ENCODE measurements around the gene NECAP2. TPM values are rescaled to one million over a fixed set of nuclear protein-coding genes. Genes with fewer than 3 reads are reported as not detected.
"Not testable (repeated sequence)": the region's sequence is repeated elsewhere in the genome, so short reads cannot be mapped to it uniquely, and the experiment has no call there.

Gene NECAP2
- total and polyA plus RNA-seq, 4 donors: 21.8 to 41.8 (median 26.2) TPM

DNA sequence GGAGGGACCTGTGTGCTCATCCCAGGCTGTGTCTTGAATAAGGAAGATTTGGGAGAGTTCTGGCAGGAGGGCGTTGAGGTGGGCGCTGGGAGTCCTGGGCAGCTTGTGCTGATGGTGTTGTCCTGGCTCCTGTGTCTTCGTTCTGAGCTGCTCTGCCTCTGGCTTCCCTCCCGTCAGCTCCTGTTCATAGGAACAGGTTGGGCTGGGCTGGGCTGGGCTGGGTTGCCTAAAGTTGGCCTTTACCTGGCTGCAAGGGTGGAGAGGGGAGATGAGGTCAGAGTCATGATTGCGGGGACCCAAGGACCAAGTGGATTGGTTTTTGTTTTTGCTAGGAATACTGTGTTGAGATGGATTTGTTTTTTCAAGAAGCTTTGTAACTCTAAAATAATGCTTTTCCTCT, 9.1 kb downstream of the NECAP2 start:
- Histone ChIP-seq H3K9ac (ENCODE audit: low read depth in 1 of 2, low read length in 2 of 2) (no peak overlapping the region), H3K27me3 (ENCODE audit: control insufficient read depth in 4 of 4, insufficient read depth in 4 of 4, low read length in 3 of 4) (no peaks in the 10 kb centered on the region), H3K27ac (ENCODE audit: low read depth in 1 of 2, low read length in 2 of 2) (no peak overlapping the region), H3K4me3 (ENCODE audit: low read depth in 1 of 3, low read length in 3 of 3) (no peak overlapping the region), H3K36me3 (ENCODE audit: control insufficient read depth in 4 of 4, insufficient read depth in 3 of 4, low read depth in 1 of 4, low read length in 3 of 4) (peaks cover 15 to 66% (median 40%) of the 10 kb centered on the region in 4 donors), H3K4me1 (ENCODE audit: control insufficient read depth in 4 of 4, insufficient read depth in 4 of 4, low read length in 3 of 4) (no peaks in the 10 kb centered on the region), H3K9me3 (ENCODE audit: control insufficient read depth in 4 of 4, low read length in 3 of 4) (no peaks in the 10 kb centered on the region)
- no peak for DNase-seq (ENCODE audit: low spot score)
- TF ChIP-seq GABPA (IDR thresholded peaks at IDR 0.05 in 1 of 2, conservative IDR thresholded peaks at IDR 0.05 in 1 of 2) (no peak), RAD21 (IDR thresholded peaks at IDR 0.05) (no peak), HNF4G (IDR thresholded peaks at IDR 0.05) (no peak), NR2F2 (IDR thresholded peaks at IDR 0.05) (no peak), SP1 (IDR thresholded peaks at IDR 0.05) (no peak), YY1 (IDR thresholded peaks at IDR 0.05) (no peak), TAF1 (conservative IDR thresholded peaks at IDR 0.05) (no peak), FOXA2 (IDR thresholded peaks at IDR 0.05) (no peak), RXRA (IDR thresholded peaks at IDR 0.05) (no peak), FOXA1 (IDR thresholded peaks at IDR 0.05) (no peak)
- TF ChIP-seq, protein P1, sequence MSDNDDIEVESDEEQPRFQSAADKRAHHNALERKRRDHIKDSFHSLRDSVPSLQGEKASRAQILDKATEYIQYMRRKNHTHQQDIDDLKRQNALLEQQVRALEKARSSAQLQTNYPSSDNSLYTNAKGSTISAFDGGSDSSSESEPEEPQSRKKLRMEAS (IDR thresholded peaks at IDR 0.05): no peak
- TF ChIP-seq, protein P2, sequence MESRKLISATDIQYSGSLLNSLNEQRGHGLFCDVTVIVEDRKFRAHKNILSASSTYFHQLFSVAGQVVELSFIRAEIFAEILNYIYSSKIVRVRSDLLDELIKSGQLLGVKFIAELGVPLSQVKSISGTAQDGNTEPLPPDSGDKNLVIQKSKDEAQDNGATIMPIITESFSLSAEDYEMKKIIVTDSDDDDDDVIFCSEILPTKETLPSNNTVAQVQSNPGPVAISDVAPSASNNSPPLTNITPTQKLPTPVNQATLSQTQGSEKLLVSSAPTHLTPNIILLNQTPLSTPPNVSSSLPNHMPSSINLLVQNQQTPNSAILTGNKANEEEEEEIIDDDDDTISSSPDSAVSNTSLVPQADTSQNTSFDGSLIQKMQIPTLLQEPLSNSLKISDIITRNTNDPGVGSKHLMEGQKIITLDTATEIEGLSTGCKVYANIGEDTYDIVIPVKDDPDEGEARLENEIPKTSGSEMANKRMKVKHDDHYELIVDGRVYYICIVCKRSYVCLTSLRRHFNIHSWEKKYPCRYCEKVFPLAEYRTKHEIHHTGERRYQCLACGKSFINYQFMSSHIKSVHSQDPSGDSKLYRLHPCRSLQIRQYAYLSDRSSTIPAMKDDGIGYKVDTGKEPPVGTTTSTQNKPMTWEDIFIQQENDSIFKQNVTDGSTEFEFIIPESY (IDR thresholded peaks at IDR 0.05): no peak
- TF ChIP-seq, protein P3, sequence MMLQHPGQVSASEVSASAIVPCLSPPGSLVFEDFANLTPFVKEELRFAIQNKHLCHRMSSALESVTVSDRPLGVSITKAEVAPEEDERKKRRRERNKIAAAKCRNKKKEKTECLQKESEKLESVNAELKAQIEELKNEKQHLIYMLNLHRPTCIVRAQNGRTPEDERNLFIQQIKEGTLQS (IDR thresholded peaks at IDR 0.05): no peak
- WGBS: 97% methylated on average over 5 of the region's 5 CpGs

DNA sequence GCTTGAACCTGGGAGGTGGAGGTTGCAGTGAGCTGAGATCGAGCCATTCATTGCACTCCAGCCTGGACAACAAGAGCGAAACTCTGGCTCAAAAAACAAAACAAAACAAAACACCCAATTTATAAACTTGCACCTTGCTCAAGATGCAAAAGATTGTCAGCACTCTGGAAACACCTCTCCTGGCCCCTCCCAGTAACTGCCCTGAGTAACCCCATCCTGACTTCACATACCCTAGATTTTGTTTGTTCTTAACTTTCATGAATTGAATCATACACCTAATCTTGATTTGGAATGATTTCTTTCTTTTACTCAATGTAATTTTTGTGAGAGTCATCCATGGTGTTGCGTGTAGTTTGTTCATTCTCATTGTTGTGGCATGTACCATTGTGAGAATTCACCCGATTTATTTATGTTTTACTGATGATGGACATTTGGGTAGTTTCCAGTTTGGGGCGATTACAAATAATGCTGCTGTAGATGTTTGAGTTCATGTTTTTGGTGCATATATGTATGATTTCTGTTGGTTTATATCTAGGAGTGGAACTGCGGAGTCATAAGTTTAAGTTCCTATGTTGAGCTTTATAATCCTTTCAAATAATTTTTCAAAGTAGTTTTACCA, 10.4 kb downstream of the NECAP2 start:
- Histone ChIP-seq H3K9me3 (ENCODE audit: control insufficient read depth in 4 of 4, low read length in 3 of 4) (no peaks in the 10 kb centered on the region), H3K27me3 (ENCODE audit: control insufficient read depth in 4 of 4, insufficient read depth in 4 of 4, low read length in 3 of 4) (no peaks in the 10 kb centered on the region), H3K9ac (ENCODE audit: low read depth in 1 of 2, low read length in 2 of 2) (no peak overlapping the region), H3K27ac (ENCODE audit: low read depth in 1 of 2, low read length in 2 of 2) (no peak overlapping the region), H3K4me1 (ENCODE audit: control insufficient read depth in 4 of 4, insufficient read depth in 4 of 4, low read length in 3 of 4) (no peaks in the 10 kb centered on the region), H3K4me3 (ENCODE audit: low read depth in 1 of 3, low read length in 3 of 3) (no peak overlapping the region), H3K36me3 (ENCODE audit: control insufficient read depth in 4 of 4, insufficient read depth in 3 of 4, low read depth in 1 of 4, low read length in 3 of 4) (peaks cover 17 to 71% (median 41%) of the 10 kb centered on the region in 4 donors)
- DNase-seq (ENCODE audit: low spot score): no peak
- TF ChIP-seq RAD21 (IDR thresholded peaks at IDR 0.05): no peak
- TF ChIP-seq, protein P3 (IDR thresholded peaks at IDR 0.05): no peak
- no peak for TF ChIP-seq SP1 (IDR thresholded peaks at IDR 0.05)
- 89% methylated on average over 6 of the region's 6 CpGs for WGBS

DNA sequence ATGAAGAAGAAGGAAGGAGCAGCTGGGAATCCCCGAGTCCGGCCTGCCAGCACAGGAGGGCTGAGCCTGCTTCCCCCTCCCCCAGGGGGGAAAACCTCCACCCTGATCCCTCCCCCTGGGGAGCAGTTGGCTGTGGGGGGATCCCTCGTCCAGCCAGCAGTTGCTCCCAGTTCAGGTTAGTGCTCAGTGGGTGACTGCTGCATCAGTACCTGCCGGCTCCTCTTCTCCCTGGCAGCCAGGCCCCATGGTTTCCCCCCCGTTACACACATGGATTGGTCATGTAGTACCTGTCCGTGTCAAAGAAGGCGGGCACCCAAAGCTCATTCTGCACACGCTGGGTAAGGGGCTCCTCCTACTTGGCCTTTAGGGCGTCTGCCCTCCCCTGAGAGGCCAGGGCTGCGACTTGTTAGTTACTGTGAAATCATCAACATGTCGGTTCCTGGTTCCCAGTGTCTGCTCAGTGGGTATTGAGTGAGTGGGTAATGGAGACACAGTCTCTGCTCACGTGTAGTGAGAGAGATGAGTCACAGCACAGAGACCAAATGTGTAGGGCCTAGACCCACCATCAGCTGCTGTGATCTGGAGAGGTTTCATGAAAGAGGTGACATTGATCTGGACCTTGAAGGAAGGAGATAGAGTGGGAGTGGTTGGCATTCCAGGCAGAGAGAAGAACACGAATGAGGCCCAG, 11.5 kb downstream of the NECAP2 start:
- DNase-seq (ENCODE audit: low spot score): no peak
- Histone ChIP-seq H3K27me3 (ENCODE audit: control insufficient read depth in 4 of 4, insufficient read depth in 4 of 4, low read length in 3 of 4) (no peaks in the 10 kb centered on the region), H3K4me1 (ENCODE audit: control insufficient read depth in 4 of 4, insufficient read depth in 4 of 4, low read length in 3 of 4) (no peaks in the 10 kb centered on the region), H3K9me3 (ENCODE audit: control insufficient read depth in 4 of 4, low read length in 3 of 4) (no peaks in the 10 kb centered on the region), H3K27ac (ENCODE audit: low read depth in 1 of 2, low read length in 2 of 2) (no peak overlapping the region), H3K9ac (ENCODE audit: low read depth in 1 of 2, low read length in 2 of 2) (no peak overlapping the region), H3K36me3 (ENCODE audit: control insufficient read depth in 4 of 4, insufficient read depth in 3 of 4, low read depth in 1 of 4, low read length in 3 of 4) (peaks cover 14 to 79% (median 40%) of the 10 kb centered on the region in 4 donors), H3K4me3 (ENCODE audit: low read depth in 1 of 3, low read length in 3 of 3) (no peak overlapping the region)
- TF ChIP-seq HNF4A (conservative IDR thresholded peaks at IDR 0.05): no peak
- WGBS: 88% methylated on average over 13 of the region's 13 CpGs

DNA sequence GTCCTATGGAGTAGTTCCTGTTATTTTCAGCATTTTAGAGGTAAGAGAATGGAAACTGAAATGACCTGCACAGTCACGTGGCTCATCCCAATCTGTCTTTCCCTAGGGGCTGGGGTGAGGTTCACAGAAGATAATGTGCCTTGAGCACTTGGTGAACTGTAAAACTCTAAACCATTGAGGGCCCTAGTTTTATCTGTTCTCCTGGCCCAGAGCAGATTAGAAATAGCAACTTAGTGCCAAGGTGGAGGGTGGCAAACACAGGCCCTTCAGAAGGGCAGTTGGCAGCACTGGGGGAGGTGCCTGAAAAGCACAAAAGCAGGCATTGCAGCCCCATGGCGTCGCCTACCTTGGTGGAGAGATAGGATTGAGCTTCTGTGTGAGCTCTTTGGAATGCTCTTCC, 14.4 kb downstream of the NECAP2 start:
- DNase-seq (ENCODE audit: low spot score); H3K27me3 ChIP-seq (ENCODE audit: control insufficient read depth in 4 of 4, insufficient read depth in 4 of 4, low read length in 3 of 4); H3K27ac ChIP-seq (ENCODE audit: low read depth in 1 of 2, low read length in 2 of 2); H3K9ac ChIP-seq (ENCODE audit: low read depth in 1 of 2, low read length in 2 of 2); H3K9me3 ChIP-seq (ENCODE audit: control insufficient read depth in 4 of 4, low read length in 3 of 4); H3K4me3 ChIP-seq (ENCODE audit: low read depth in 1 of 3, low read length in 3 of 3); H3K4me1 ChIP-seq (ENCODE audit: control insufficient read depth in 4 of 4, insufficient read depth in 4 of 4, low read length in 3 of 4): not testable (repeated sequence)
- H3K36me3 ChIP-seq (ENCODE audit: control insufficient read depth in 4 of 4, insufficient read depth in 3 of 4, low read depth in 1 of 4, low read length in 3 of 4): peaks cover 10 to 65% (median 38%) of the 10 kb centered on the region in 4 donors
- WGBS: 95% methylated on average over 3 of the region's 3 CpGs

DNA sequence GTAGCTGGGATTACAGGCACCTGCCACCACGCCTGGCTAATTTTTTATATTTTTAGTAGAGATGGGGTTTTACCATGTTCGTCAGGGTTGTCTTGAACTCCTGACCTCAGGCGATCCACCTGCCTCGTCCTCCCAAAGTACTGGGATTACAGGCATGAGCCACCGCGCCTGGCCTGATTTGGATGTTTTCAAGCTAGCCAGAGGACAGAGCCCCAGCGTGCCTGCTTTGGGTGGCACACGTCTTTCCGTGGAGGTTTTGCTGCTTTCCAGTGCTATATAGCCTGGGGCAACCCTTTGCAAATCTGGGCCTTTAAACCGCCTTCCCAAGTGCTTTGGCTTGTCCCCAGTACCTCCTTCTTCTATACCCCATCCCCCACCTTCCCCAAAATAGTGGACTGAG, 15.6 kb downstream of the NECAP2 start:
- peaks cover 10 to 58% (median 33%) of the 10 kb centered on the region in 4 donors for H3K36me3 ChIP-seq (ENCODE audit: control insufficient read depth in 4 of 4, insufficient read depth in 3 of 4, low read depth in 1 of 4, low read length in 3 of 4)
- not testable (repeated sequence) for H3K4me3 ChIP-seq (ENCODE audit: low read depth in 1 of 3, low read length in 3 of 3); H3K27me3 ChIP-seq (ENCODE audit: control insufficient read depth in 4 of 4, insufficient read depth in 4 of 4, low read length in 3 of 4); H3K27ac ChIP-seq (ENCODE audit: low read depth in 1 of 2, low read length in 2 of 2); DNase-seq (ENCODE audit: low spot score); H3K9me3 ChIP-seq (ENCODE audit: control insufficient read depth in 4 of 4, low read length in 3 of 4); H3K9ac ChIP-seq (ENCODE audit: low read depth in 1 of 2, low read length in 2 of 2); H3K4me1 ChIP-seq (ENCODE audit: control insufficient read depth in 4 of 4, insufficient read depth in 4 of 4, low read length in 3 of 4)
- 93% methylated on average over 10 of the region's 10 CpGs for WGBS
